Renal pelvis (tissue), 4 donors: ENCODE results near the gene ELFN1. TPM values are rescaled to one million over a fixed set of nuclear protein-coding genes. Genes with fewer than 3 reads are reported as not detected.
"Not testable (repeated sequence)": the region's sequence is repeated elsewhere in the genome, so short reads cannot be mapped to it uniquely, and the experiment has no call there.

Experiments used
- DNase-seq: peaks from one replicate; pipeline ENCODE4 v3.0.0-alpha.2; 2013
- polyA plus RNA-seq, 3 donors: library from polyadenylated mRNA; unstranded; fragments of 120-200 nt; gene quantifications; one replicate each; pipeline ENCODE4 v1.2.1, GENCODE V29; 2013; ENCODE audit not compliant: insufficient read length in 3 of 3

The ELFN1 gene
- polyA plus RNA-seq, 3 donors, result 14.3 to 18.3 (median 18.1) TPM

DNA sequence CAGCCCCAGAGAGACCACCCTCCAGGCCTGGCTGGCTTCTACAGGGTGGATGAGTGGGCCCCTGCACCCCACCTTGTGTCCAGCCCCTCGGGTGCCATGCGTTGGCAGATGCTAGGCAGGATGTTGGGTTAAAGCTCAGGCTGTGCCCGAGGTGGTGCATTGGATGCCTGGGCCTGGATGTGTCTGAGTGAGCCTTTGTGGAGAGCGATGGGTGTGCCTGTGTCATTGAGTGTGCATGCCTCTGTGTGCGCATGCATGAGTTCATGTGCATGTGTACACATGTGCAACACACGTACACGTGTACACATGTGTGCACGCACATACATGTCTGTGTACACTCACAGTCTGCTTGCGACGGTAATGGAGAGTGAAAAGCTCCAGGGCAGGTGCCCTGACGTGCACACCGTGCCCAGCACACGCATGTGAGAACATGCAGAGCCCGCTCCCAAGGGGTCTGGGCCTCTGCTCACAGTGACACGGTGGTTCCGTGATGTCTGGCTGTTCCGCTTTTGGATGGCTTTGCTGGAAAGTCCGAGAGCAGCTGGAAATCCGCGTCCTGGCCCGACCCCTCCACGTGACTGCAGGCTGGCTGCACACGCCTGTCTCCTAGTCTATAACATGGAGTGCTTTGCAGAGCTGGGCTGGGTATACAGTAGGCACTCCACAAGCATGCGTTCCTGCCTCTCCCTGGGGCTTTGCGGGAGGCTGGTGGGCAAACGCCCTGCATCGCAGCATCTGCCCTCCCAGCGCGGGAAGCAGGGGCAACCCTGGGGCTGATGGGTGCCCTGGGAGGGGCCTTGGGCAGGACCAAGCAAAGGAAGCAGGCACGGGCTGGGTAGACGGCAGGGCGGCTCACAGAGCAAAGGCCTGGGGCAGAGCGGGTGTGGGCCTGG lies 36.9 kb downstream of the ELFN1 start:
- DNase-seq, result no peak

DNA sequence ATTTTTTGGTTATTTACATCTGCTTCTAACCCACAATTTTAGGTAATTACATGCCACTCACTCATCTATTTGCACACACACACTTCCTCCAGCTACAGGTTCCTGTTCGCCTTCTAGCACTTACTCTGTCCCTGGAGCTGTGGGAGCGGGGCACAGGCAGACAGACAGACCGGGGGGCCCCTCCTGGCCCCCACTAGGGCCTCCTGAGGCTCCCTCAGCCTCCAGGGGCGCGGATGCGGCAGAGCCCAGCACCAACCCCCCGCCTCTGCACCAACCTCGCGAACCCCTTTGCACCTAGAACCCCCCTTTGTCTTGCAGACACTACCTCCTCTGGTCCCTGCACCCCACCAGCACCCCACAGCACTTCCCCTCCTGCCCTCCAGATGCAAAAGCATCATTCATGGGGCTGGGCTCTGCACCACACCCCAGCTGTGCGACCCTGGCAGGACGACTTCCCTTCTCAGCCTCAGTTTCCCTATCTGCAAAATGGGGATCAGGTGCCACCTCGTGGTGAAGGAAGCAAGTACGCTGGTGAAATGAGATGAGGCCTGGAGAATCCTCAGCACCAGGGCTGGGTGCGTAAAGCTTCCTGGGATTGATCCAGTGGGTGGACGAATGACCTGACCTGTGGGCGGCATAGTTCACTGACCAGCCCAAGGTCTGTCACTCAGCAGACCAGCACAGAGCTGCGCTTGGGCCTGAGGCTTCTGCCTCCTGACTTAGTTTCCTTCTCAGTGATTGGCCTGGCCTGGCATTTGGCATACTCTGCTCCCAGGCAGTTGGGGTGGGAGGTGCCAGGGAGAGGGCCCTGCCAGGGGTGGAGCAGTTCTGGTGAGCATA lies 37.9 kb downstream of the ELFN1 start:
- no peak for DNase-seq

DNA sequence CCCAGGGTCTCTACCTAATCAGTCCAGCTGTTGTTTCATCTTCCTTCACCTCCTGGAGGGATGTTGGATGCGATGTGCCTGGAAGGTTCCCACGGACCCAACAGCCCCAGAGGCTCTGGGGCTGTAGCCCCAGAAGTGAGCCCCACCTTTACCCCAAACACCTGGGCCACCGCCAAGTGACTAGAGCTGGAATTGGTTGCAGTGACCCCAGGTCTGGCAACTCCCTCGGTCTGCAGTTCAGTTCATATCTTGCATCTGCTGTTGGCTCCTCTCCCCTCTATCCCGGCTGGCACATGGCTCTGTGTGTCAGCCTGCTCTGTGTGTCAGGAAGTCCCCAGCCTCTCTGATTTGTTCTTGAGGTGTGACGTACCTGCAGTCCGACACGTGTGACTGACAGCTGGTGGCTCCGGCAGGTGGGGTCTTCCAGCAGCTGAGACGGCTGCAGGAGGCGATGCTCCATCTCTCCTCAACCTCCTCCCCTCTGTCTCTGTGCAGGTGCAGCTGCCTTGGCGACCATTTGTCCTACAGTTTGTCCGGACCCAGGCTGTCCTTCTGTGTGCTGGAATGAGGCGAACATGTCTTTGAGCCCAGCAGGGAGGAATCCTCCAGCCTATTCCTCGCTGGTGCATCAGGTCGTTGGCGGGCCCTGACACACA lies 38.6 kb downstream of the ELFN1 start:
- no peak for DNase-seq

DNA sequence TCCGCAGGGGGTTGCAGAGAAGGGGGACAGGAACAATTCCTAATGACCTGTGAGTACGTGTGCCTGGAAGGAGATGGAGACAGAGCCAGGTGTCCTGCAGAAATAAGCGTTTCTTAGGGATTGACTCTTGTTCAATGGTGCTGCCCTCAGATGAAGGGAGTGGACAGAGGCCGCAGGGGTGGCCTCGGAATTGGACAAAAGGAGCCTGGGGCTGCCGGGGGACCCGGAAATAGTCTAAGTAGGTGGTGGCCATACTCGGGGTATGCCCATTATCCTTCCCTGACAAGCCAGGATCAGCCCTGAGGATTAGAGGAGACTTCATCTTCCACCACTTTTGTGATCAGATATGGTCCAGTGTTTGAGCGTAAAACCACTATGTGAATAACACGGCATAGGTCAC lies 39.2 kb downstream of the ELFN1 start:
- DNase-seq, result no peak

DNA sequence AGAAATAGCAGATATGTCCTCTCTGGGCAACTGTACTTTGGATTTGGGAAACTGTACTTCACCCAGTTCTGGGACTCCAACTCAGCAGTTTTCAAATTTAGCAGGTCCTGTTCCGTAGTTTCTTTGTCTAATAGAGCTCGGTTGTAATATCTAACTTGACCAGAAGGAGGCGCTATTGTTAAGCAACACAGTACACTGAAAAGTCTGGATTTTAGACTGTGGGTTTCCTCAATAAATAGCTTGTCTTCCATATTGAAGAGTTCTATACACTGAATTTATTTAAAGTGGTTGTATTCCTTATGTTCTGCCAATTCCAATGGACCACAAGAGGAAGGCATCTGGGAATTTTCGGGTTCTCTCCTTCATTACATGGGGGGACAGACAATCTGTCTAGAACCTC lies 39.8 kb downstream of the ELFN1 start:
- DNase-seq, result no peak

DNA sequence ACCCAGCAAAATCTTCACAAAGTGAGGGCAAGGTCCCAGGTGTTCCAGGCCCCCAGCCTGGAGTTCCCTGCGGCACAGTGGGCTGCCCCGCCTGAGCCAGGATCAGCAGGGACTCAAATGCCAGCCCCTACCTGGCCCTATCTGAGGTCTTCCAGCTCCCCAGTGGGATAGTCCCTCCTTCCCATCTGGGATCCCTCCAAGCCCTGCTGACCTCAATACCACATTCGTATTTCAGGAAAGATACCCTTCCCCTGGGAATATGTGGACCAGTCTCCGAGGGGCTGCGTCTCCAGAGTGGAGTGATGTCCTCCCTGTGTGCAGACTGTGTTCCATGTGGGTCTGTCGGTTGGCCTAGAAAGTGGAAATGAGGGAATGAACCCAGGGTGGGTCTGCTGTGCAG lies 40.9 kb downstream of the ELFN1 start:
- DNase-seq, result no peak

DNA sequence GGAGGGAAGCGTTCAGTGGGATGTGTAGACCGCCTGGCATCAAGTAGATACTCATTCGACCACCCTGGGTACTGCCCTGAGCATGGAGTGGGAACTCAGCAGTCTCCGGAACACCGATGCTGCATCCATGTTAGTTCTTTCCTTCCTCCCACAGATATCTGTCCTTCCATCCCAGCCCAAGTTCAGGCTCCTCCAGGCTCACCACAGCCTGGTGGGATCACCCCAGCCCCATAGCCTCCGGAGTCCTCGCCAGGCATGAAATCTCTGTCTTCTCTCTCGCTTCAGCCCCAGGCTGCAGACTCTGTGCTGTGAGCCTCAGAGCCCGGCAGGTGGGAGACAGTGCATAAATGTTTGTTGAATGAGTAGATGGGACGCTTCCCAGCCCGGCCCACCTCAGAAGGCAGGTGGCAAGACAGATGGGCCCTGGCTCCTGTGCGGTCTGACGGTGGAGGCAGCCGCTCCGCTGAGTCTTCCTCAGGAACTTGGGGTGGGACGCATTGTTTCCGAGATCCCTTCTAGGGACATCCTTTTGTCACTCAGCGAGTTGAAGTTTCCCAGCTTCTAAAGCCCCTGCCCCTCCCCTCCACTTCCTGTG lies 42.9 kb downstream of the ELFN1 start:
- no peak for DNase-seq

DNA sequence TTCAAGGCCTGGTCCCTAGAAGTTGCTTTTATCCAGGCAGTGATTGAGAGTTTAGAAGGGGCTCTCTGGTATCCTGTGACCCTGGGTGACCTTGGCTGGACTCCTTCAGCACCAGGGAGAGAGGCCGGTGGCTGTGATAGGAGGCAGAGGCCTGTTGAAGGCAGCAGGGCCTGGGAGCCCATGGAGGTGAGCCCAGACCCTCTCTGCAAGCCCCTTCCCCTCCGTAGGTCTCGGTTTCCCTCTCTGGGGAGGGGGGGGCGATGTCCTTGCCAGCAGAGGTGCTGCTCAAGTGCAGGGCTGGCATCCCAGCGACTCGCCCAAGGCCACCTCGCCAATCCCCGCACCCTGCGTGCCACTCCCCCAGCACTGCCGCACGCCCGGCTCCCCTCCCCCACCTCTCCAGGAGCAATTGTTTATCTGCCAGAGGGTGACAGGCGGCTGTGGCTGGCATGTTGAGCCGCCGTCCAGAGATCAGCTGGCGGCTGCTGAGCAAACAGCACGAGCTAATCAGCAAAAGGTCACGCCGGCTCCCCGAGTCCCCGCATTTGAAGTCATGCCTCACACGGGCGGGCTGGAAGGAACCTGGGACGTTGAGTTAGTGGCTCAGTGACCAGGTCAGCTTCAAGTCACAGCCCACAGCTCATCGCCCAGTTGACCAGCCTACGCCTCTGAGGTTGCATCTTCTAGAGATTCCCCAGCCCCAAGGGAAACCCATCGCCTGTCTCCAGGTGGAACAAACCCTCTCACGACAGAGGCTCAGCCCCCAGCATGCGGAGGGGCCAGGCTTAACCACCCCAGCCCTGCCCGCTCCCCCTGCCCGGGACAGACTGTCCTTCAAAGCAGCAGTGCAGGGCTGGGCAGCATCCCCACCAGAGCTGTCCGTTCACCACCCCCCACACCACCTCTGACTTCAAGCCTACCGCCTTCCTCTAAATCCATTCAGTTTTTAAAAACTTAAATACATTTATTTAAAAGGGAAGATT lies 43.7 kb downstream of the ELFN1 start:
- peak; percentile 54 for DNase-seq

DNA sequence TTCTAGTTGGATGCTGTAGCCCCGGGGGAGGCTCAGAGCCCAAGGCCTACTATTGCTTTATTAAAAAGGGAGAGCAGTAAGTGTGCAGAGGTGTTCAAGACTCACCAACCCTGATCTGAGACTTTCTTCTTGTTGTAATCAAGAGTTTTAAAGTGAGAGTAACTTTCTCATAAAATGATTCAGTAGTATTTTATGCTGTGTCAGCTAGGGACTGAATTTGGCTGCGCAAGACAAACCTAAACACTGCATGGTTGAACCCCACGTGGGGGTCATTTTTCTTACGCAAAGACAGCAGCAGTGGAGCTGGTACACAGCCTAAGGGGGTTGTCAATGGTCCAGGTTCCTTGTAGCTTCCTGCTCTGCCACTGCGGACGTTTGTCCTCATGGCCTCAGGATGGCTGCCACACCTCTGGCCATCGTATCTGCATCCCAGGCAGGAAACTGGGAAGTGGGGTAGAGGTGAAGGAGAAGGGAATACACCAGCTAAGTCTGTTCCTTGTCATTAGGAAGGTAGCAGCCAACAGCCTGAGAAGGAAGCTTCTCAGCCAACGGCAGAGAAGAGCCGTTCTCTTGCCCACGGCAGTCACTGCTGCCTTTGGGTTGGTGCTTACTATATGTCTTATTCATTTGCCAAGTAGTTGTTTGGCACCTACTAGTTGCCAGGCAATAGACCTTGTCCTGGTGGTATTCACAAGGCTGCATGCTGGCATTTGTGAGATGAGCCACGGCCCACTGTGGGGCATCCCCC lies 44.7 kb downstream of the ELFN1 start:
- no peak for DNase-seq

DNA sequence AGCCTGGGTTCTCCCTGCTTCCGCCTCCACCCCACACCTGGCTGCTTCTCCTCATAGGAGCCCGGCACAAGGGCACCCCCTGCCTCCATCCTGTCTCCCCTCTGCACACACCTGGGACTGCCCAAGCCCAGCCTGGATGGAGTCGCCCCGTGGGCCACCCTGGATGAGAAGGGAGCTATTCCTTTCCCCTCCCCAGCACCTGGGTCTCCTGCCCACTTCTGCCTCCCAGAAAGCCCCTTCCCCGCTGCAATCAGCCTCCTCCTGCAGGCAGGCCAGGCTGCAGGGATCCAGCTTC lies 45.2 kb downstream of the ELFN1 start:
- no peak for DNase-seq

DNA sequence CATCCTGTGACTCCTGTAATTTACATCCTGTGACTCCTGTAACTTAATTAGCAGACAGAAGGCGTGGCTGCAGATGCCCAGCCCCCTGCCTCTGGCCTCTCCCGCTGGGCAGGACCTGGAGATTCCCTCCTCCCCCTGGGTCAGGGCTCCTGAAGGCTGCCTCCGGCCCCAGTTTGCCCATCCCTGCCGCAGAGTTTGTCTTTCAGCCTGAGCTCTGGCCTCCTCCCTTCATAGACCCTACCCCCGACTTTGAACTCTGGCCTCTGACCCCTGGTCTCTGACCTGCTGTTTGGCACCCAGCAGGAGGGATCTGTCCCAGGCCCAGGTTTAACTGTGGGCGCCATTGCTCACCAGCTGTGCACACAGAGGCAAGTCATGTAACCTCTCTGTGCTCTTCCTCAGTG lies 45.6 kb downstream of the ELFN1 start:
- no peak for DNase-seq

DNA sequence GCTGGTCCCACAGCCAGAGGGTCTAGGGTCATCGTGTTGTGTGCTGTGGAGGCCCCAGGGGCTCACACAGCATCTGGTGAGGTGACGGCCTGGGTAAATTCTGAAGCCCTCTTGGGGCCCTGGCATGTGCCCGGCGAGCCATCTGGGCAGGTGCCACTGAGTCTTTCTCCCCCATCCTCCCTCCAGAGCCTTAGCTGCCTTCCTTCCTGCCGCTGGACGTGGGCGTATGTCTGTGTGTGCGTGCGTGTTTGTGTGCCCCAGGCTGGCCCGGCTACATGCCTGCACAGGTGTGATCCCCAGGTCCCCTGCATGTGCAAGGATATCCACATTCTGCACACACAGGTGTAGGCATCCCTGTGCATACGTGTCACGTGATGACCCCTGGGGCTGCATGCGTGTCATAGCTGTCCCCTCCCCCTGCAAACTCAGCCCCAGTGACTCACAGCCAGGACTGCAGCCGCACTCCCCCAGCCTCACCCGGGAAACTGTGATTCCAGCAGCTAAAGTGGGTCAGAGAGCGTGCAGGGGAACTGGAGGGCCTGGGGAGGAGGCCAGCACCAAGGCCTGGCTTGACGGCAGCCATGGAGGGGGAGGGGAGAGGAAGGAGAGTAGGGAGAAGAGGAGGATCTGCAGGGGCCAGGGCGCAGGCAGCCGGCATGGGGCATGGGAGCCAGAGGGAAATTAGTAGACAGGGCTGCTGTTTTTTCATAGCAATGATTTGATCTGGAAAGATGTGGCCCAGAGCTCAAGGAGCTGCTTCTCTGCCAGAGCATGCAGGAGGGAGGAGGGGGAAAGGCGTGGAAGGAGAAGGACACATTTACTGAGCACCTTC lies 46.4 kb downstream of the ELFN1 start:
- no peak for DNase-seq

DNA sequence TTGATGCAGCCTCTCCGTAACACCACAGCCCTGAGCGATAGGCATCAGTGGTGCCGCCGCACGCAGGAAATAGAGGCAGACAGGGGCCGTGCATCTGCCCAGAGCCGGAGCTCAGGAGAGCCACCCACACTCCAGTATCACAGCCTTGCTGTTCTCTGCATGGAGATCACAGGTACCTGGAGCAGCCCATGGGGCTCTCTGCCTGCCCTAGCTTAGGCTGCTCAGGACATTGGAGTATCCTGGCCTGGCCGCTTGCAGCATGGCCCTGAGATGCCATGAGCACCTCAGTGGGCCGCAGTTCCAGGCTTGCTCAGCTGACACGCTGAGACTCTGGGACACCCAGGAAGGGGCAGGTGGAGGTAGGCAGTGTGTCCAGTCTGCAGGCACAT lies 47.0 kb downstream of the ELFN1 start:
- DNase-seq, result no peak

DNA sequence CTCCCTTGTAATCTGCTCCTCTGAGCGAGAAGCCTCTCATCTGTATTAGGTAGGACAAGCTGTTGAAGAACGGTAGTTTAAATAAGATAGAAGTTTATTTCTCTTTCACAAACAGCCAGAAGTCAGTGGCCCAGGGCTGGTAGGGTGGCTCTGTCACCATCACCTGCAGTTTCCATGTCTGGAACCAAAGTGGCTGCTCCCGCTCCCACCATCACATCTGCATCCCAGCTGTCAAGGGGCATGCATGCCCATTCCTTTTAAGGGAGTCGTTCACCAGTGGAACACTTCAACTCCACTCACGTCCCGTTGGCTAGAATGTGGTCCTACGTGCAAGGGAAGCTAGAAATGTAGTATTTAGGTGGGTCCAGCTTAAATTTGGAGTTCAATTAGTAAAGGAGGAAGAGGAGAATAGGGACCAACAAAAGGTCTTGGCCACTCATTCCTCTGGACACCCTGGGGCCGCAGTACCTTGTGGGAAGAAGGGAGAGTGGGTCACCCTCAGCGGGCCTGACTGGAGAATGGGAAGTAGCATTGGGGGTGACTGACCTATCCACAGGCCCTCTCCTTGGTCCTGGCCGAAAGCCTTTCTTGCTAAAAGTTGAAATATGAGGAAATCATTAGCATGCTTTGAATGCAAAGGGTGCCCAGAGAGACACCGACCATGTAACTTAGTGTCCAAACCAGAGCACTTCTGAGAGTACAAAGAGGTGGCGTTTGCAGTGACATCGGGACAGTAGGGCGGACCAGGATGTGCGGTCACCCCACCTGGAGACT lies 48.0 kb downstream of the ELFN1 start:
- no peak for DNase-seq

DNA sequence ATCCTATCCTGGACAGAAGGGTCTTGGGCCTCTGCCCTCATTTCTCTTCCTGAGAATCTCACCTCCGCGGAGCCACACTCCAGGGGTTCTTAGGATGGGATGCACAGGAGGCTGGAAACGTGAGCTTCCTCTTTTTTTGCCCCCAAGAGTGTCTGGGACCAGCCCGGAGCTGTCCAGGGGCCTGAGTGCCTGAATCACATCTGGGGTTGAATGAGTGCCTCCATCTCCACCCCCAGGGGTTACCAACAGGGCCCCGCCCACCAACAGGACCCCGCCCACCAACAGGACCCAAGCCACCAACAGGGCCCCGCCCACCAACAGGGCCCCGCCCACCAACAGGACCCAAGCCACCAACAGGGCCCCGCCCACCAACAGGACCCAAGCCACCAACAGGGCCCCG lies 48.8 kb downstream of the ELFN1 start:
- DNase-seq, result not testable (repeated sequence)

DNA sequence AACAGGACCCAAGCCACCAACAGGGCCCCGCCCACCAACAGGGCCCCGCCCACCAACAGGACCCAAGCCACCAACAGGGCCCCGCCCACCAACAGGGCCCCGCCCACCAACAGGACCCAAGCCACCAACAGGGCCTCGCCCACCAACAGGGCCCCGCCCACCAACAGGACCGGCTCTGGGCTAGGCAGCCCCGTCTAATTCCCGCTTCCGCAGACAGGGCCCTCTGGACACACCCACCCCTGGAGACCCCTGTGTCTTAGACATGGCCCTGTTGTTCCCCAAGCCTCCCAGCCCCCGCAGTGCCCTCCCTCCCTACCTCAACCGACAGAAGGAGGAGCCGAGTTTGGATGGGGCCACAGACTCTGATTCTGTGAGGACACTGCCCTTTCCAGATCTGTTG lies 49.2 kb downstream of the ELFN1 start:
- DNase-seq, result not testable (repeated sequence)

DNA sequence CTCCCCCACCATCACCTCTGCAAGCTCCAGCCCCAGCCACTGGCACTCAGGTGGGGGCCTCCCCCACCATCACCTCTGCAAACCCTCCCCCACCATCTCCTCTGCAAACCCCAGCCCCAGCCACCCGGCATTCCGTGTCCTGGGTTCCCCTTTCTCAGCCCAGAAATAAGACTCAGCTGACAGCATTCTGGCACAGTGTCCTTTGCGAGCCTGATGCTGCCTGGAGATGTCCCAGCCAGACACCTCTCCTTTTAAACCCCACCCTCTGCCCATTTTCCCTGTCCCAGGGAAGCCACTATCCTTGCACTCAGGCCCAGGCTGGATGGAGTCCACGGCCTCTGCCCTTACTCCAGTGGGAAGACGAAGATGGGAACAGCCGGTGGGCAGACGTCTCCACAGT lies 49.8 kb downstream of the ELFN1 start:
- no peak for DNase-seq

DNA sequence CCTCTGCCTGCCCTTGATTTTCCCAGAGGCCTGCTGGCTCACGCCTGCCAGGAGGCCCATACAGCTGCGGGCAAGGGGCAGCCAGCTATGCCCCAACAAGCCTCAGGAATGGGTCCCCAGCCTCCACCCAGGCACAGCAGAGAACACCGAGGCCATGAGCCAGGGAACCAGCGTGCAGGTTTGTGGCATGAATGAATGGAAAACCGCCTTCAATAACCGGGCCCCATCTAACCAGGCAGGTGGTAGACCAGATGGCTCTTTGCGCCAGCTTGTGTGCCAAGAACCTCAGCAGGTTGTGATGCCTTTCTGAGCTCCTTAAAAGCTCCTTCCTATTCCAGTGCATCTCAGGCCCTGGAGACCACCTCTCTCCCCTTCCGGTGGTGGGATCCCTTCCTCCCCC lies 50.2 kb downstream of the ELFN1 start:
- no peak for DNase-seq
